Measurements from ENCODE around the gene TBX15. TPM values are rescaled to one million over a fixed set of nuclear protein-coding genes. Genes with fewer than 3 reads are reported as not detected.

Gene TBX15
- total and polyA plus RNA-seq, 2 experiments from 2014 or later: 0.21 TPM; not detected in 1

DNA sequence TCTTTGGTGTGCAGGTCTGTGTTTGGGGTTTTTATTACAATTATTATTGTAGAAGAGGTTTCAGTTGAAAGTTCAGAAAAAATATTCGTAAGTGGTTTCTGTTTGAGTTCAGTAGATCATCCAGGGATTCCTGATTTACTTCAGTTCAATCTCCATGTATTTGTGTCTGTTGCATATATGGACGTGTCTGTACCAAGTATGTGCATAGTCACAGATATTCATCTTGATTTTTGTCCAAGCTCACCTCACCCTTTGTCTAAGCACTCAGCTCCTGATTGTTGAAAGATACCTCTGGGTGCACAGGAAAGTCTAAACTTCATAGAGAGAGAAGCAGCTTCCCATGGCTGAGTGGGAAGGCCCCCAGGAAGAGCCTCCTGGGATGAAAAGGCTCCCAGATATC, 141.7 kb downstream of the TBX15 start:
- Mint-ChIP-seq H3K4me3 (no peak overlapping the region), H3K9me3 (peaks cover 2% of the 10 kb centered on the region; the same call in 1 of the 3 replicates)

More for the DNA sequence above, 141.7 kb downstream of the TBX15 start:
- H3K4me2 ChIP-seq: no peak overlapping the region
- no peaks in the 10 kb centered on the region for H4K20me1 ChIP-seq (replicated peaks; ENCODE audit: insufficient read depth)
- no peak overlapping the region for H3K27ac Mint-ChIP-seq
- TF ChIP-seq ZNF331 (CRISPR knock-in tag; IDR thresholded peaks at IDR 0.05; ENCODE audit: low read depth): no peak
- TF ChIP-seq JUNB (IDR thresholded peaks at IDR 0.05; ENCODE audit: unreplicated experiment): no peak
- TF ChIP-seq EZH2phosphoT487 (IDR thresholded peaks at IDR 0.05; ENCODE audit: unreplicated experiment): no peak
- TF ChIP-seq, protein P1, sequence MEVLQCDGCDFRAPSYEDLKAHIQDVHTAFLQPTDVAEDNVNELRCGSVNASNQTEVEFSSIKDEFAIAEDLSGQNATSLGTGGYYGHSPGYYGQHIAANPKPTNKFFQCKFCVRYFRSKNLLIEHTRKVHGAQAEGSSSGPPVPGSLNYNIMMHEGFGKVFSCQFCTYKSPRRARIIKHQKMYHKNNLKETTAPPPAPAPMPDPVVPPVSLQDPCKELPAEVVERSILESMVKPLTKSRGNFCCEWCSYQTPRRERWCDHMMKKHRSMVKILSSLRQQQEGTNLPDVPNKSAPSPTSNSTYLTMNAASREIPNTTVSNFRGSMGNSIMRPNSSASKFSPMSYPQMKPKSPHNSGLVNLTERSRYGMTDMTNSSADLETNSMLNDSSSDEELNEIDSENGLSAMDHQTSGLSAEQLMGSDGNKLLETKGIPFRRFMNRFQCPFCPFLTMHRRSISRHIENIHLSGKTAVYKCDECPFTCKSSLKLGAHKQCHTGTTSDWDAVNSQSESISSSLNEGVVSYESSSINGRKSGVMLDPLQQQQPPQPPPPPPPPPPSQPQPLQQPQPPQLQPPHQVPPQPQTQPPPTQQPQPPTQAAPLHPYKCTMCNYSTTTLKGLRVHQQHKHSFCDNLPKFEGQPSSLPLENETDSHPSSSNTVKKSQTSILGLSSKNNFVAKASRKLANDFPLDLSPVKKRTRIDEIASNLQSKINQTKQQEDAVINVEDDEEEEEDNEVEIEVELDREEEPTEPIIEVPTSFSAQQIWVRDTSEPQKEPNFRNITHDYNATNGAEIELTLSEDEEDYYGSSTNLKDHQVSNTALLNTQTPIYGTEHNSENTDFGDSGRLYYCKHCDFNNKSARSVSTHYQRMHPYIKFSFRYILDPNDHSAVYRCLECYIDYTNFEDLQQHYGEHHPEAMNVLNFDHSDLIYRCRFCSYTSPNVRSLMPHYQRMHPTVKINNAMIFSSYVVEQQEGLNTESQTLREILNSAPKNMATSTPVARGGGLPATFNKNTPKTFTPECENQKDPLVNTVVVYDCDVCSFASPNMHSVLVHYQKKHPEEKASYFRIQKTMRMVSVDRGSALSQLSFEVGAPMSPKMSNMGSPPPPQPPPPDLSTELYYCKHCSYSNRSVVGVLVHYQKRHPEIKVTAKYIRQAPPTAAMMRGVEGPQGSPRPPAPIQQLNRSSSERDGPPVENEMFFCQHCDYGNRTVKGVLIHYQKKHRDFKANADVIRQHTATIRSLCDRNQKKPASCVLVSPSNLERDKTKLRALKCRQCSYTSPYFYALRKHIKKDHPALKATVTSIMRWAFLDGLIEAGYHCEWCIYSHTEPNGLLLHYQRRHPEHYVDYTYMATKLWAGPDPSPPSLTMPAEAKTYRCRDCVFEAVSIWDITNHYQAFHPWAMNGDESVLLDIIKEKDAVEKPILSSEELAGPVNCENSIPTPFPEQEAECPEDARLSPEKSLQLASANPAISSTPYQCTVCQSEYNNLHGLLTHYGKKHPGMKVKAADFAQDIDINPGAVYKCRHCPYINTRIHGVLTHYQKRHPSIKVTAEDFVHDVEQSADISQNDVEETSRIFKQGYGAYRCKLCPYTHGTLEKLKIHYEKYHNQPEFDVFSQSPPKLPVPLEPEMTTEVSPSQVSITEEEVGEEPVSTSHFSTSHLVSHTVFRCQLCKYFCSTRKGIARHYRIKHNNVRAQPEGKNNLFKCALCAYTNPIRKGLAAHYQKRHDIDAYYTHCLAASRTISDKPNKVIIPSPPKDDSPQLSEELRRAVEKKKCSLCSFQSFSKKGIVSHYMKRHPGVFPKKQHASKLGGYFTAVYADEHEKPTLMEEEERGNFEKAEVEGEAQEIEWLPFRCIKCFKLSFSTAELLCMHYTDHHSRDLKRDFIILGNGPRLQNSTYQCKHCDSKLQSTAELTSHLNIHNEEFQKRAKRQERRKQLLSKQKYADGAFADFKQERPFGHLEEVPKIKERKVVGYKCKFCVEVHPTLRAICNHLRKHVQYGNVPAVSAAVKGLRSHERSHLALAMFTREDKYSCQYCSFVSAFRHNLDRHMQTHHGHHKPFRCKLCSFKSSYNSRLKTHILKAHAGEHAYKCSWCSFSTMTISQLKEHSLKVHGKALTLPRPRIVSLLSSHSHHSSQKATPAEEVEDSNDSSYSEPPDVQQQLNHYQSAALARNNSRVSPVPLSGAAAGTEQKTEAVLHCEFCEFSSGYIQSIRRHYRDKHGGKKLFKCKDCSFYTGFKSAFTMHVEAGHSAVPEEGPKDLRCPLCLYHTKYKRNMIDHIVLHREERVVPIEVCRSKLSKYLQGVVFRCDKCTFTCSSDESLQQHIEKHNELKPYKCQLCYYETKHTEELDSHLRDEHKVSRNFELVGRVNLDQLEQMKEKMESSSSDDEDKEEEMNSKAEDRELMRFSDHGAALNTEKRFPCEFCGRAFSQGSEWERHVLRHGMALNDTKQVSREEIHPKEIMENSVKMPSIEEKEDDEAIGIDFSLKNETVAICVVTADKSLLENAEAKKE (CRISPR knock-in tag; IDR thresholded peaks at IDR 0.05): no peak
- TF ChIP-seq EZH2 (IDR thresholded peaks at IDR 0.05; ENCODE audit: low read depth, unreplicated experiment): no peak
- TF ChIP-seq CREB1 (CRISPR knock-in tag; IDR thresholded peaks at IDR 0.05; ENCODE audit: low read depth): no peak
- no peak for TF ChIP-seq ZNF114 (CRISPR knock-in tag; IDR thresholded peaks at IDR 0.05)
- TF ChIP-seq, protein P2, sequence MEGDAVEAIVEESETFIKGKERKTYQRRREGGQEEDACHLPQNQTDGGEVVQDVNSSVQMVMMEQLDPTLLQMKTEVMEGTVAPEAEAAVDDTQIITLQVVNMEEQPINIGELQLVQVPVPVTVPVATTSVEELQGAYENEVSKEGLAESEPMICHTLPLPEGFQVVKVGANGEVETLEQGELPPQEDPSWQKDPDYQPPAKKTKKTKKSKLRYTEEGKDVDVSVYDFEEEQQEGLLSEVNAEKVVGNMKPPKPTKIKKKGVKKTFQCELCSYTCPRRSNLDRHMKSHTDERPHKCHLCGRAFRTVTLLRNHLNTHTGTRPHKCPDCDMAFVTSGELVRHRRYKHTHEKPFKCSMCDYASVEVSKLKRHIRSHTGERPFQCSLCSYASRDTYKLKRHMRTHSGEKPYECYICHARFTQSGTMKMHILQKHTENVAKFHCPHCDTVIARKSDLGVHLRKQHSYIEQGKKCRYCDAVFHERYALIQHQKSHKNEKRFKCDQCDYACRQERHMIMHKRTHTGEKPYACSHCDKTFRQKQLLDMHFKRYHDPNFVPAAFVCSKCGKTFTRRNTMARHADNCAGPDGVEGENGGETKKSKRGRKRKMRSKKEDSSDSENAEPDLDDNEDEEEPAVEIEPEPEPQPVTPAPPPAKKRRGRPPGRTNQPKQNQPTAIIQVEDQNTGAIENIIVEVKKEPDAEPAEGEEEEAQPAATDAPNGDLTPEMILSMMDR (conservative IDR thresholded peaks at IDR 0.05; ENCODE audit: low read depth in 2 of 2): no peak
- TF ChIP-seq POLR2AphosphoS5 (IDR thresholded peaks at IDR 0.05; ENCODE audit: low read depth): no peak
- TF ChIP-seq STAT1 (IDR thresholded peaks at IDR 0.05; ENCODE audit: unreplicated experiment): no peak
- TF ChIP-seq NANOG (IDR thresholded peaks at IDR 0.05; ENCODE audit: borderline replicate concordance): no peak
- TF ChIP-seq, protein P3, sequence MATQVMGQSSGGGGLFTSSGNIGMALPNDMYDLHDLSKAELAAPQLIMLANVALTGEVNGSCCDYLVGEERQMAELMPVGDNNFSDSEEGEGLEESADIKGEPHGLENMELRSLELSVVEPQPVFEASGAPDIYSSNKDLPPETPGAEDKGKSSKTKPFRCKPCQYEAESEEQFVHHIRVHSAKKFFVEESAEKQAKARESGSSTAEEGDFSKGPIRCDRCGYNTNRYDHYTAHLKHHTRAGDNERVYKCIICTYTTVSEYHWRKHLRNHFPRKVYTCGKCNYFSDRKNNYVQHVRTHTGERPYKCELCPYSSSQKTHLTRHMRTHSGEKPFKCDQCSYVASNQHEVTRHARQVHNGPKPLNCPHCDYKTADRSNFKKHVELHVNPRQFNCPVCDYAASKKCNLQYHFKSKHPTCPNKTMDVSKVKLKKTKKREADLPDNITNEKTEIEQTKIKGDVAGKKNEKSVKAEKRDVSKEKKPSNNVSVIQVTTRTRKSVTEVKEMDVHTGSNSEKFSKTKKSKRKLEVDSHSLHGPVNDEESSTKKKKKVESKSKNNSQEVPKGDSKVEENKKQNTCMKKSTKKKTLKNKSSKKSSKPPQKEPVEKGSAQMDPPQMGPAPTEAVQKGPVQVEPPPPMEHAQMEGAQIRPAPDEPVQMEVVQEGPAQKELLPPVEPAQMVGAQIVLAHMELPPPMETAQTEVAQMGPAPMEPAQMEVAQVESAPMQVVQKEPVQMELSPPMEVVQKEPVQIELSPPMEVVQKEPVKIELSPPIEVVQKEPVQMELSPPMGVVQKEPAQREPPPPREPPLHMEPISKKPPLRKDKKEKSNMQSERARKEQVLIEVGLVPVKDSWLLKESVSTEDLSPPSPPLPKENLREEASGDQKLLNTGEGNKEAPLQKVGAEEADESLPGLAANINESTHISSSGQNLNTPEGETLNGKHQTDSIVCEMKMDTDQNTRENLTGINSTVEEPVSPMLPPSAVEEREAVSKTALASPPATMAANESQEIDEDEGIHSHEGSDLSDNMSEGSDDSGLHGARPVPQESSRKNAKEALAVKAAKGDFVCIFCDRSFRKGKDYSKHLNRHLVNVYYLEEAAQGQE (IDR thresholded peaks at IDR 0.05; ENCODE audit: unreplicated experiment): no peak
- TF ChIP-seq, protein P4, sequence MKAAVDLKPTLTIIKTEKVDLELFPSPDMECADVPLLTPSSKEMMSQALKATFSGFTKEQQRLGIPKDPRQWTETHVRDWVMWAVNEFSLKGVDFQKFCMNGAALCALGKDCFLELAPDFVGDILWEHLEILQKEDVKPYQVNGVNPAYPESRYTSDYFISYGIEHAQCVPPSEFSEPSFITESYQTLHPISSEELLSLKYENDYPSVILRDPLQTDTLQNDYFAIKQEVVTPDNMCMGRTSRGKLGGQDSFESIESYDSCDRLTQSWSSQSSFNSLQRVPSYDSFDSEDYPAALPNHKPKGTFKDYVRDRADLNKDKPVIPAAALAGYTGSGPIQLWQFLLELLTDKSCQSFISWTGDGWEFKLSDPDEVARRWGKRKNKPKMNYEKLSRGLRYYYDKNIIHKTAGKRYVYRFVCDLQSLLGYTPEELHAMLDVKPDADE (IDR thresholded peaks at IDR 0.05): no peak
- DNase-seq (ENCODE audit: low spot score): no peak
- H3K36me3 Mint-ChIP-seq (ENCODE audit: low read depth): no peaks in the 10 kb centered on the region
- H3K36me3 ChIP-seq (ENCODE audit: insufficient read depth): no peaks in the 10 kb centered on the region
- no peaks in the 10 kb centered on the region; the same call in 2 of the 3 replicates for H3K4me1 Mint-ChIP-seq
- H3F3A ChIP-seq (replicated peaks; ENCODE audit: low read depth): no peaks in the 10 kb centered on the region
- H3K27ac ChIP-seq (ENCODE audit: low read depth): no peak overlapping the region
- no peak overlapping the region for H3K4me3 ChIP-seq
- H3K79me2 ChIP-seq (replicated peaks; ENCODE audit: insufficient read depth): no peaks in the 10 kb centered on the region
- H3K9me2 ChIP-seq (ENCODE audit: insufficient read depth): 0 out of 2 replicates have a peak, but pooled peaks cover 11% of the 10 kb centered on the region
- peaks cover 3% of the 10 kb centered on the region for H3K27me3 Mint-ChIP-seq (ENCODE audit: insufficient read depth, low read depth, poor library complexity)
- no peak overlapping the region for H2AFZ ChIP-seq
- H3K27me3 ChIP-seq (ENCODE audit: insufficient read depth): no peaks in the 10 kb centered on the region
- ATAC-seq: no peak
- no peaks in the 10 kb centered on the region for H3K4me1 ChIP-seq (ENCODE audit: insufficient read depth)

Measured in GM23338 (cell line).